Adrenal gland (tissue), 12 donors: Measurements from ENCODE around the gene HSF2BP. TPM values are rescaled to one million over a fixed set of nuclear protein-coding genes. Genes with fewer than 3 reads are reported as not detected.
A peak's percentile ranks its signal among the peaks of the same experiment; 100 is the strongest.

ENCODE experiments used
- DNase-seq, 7 donors: peaks; one replicate each; pipeline ENCODE4 v3.0.0-alpha.2; 2019 to 2020
- H3K27ac ChIP-seq, 5 donors: fragments of 200-600 bp; sonication (generic) in 4 of 5; 1 replicate in 3 of 5; 2 replicates in 2 of 5; pipeline versions ENCODE4 v1.5.1 to v1.8.0; 2016 to 2020; ENCODE audit warnings: mild to moderate bottlenecking in 1 of 5
- H3K27me3 ChIP-seq: fragments of 200-600 bp; 2 replicates; pipeline ENCODE4 v1.8.0; 2021
- H3K36me3 ChIP-seq, 2 donors: fragments of 200-600 bp; replicated peaks in 1 of 2; 1 replicate in 1 of 2; 2 replicates in 1 of 2; pipeline versions ENCODE4 v1.5.1 to v1.8.0; 2018 to 2022
- H3K4me1 ChIP-seq, 2 donors: fragments of 200-600 bp; replicated peaks in 1 of 2; 1 replicate in 1 of 2; 2 replicates in 1 of 2; pipeline versions ENCODE4 v1.5.1 to v1.8.0; 2018 to 2021
- H3K4me3 ChIP-seq, 4 donors: fragments of 200-600 bp; sonication (generic) in 3 of 4; one replicate each; pipeline ENCODE4 v1.5.1; 2016 to 2018
- H3K9me3 ChIP-seq, 3 donors: fragments of 200-600 bp; sonication (generic) in 1 of 3; replicated peaks in 1 of 3; 1 replicate in 2 of 3; 2 replicates in 1 of 3; pipeline versions ENCODE4 v1.5.1 to v1.8.0; 2016 to 2021
- POLR2A ChIP-seq, 2 donors: fragments of 450-650 bp; IDR thresholded peaks; one replicate each; pipeline ENCODE4 v1.6.1; 2017; ENCODE audit warnings: antibody characterized with exemption in 2 of 2, mild to moderate bottlenecking in 2 of 2, moderate library complexity in 1 of 2
- WGBS, 4 donors: extraction: QIAGEN DNeasy Blood & Tissue Kit in 2 of 4; methylation state at CpG; one replicate each; pipeline versions ENCODE4 v1.1.5 to v1.1.7; 2013 to 2017; 5-methylcytosine and 5-hydroxymethylcytosine counted together
- intact Hi-C, 2 donors: fragments of 100-400 bp; cut with DNase I; formaldehyde crosslinking; loops; one replicate each; pipeline versions ENCODE4 v1.14.1 to v1.15.0; 2022 to 2023
- polyA plus RNA-seq, 3 donors: library from polyadenylated mRNA; stranded (reverse); fragments of 200-250 nt in 2 of 3; fragments of 350-450 nt in 1 of 3; fragmentation: Illumina TruSeq in 1 of 3; extraction: RNeasy Lipid Tissue Mini Kit (QIAGEN cat#74804) in 1 of 3; gene quantifications; one replicate each; pipeline ENCODE4 v1.2.3, GENCODE V29; 2013 to 2014
- total RNA-seq, 9 donors: library from RNA; depleted of rRNA in 4 of 9; stranded (reverse); fragments of >200 nt in 4 of 9; fragments of 120-200 nt in 1 of 9; fragmentation: NEBNext Ultra II Directional in 1 of 9; extraction: Animal tissue kit (Norgen Biotek cat#: 25700) in 1 of 9; gene quantifications; one replicate each; pipeline versions ENCODE4 v1.1.0 to v1.2.4, GENCODE V29; 2013 to 2023
- TF ChIP-seq, protein P1 (sequence below), 6 experiments: fragments of 450-650 bp in 4 of 6; fragments of 200-600 bp in 2 of 6; sonication (generic) in 1 of 6; IDR thresholded peaks; 1 replicate in 5 of 6; 2 replicates in 1 of 6; pipeline versions ENCODE4 v1.5.1 to v1.8.0; 2016 to 2021; ENCODE audit warnings: antibody characterized with exemption in 6 of 6, mild to moderate bottlenecking in 2 of 6, moderate library complexity in 1 of 6
- donor health status: healthy with polysubstance abuse.
- donor health status: Bipolar disorder and iron deficiency.
- donor health status: DM: yes; HTN: yes; CAD: no.
- donor health status: DM: no; HTN: no; CAD: no.
- donor health status: DM: no; HTN: no; CAD: no.
- donor health status: DM: yes; HTN: yes; CAD: no.

Gene HSF2BP
- total and polyA plus RNA-seq, 12 donors, result 0.23 to 1.5 (median 0.42) TPM; not detected in 2

DNA sequence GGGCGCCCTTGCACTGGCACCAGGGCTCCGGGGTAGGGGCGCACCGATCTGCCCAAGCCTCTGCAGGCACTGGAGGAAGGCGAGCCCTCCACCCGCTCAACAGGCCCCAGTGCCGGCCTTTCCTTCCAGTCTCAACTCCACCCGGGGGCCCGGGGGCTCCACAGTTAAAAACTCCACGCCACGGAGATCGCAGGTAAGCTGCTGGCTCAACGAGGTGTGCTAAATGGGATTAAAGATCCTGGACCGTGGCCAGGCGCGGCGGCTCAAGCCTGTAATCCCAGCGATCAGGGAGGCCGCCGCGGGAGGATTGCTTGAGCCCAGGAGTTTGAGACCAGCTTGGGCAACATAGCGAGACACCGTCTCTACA is 536 bp downstream of the HSF2BP start:
- Histone ChIP-seq H3K4me3 (peak overlapping the region in 1 of 4 donors; percentile 96), H3K36me3 (peaks cover 0 to 17% of the 10 kb centered on the region in 2 donors), H3K4me1 (peaks cover 7 to 20% of the 10 kb centered on the region in 2 donors), H3K27ac (peak overlapping the region in 4 of 5 donors; percentile 68 to 95 (median 82)), H3K9me3 (no peaks in the 10 kb centered on the region), H3K27me3 (no peaks in the 10 kb centered on the region)
- TF ChIP-seq POLR2A (IDR thresholded peaks at IDR 0.05), result no peak
- TF ChIP-seq, protein P1, sequence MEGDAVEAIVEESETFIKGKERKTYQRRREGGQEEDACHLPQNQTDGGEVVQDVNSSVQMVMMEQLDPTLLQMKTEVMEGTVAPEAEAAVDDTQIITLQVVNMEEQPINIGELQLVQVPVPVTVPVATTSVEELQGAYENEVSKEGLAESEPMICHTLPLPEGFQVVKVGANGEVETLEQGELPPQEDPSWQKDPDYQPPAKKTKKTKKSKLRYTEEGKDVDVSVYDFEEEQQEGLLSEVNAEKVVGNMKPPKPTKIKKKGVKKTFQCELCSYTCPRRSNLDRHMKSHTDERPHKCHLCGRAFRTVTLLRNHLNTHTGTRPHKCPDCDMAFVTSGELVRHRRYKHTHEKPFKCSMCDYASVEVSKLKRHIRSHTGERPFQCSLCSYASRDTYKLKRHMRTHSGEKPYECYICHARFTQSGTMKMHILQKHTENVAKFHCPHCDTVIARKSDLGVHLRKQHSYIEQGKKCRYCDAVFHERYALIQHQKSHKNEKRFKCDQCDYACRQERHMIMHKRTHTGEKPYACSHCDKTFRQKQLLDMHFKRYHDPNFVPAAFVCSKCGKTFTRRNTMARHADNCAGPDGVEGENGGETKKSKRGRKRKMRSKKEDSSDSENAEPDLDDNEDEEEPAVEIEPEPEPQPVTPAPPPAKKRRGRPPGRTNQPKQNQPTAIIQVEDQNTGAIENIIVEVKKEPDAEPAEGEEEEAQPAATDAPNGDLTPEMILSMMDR (IDR thresholded peaks at IDR 0.05), result no peak
- intact Hi-C loops, result loop anchor here in 1 of 2 donors (10.0 kb wide), 1 partner anchor 754 kb away; no protein-coding TSS in a partner anchor
- WGBS, 4 donors, result 80 to 86% (median 84%) methylated on average over 2 to 23 of the region's 23 CpGs
- peak in 6 of 7 donors; percentile 18 to 63 (median 29) for DNase-seq

DNA sequence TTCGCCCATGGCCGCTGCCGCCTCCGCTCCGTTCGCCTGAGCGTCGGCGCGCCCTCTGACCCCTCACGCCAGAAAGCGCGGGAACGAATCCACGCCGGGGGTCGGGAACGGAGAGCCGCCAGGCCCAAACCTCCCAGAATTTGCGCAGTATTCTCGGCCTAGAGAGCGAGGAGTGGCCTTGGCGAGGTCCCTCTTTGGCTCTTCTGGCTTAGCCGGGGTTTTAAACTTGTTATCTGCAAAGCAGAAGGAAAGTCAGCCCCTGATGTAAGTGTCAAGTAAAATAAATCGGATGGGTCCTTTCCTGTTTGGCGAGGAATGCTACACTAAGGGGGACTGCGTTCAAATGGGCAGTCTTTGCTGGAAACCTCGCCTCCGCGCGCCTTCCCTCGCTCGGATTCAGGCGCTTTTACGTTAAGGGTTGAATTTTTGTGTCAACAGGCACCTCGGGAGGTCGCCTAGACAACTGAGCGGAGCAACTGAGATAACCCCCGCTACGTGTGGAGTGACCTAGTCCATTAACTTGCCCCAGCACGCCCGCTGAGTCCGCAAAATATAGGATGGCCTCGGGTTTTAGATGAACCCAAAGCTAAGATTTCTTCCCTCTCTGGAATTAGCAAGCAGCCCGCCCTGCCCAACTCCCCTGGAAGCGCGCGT is 1.1 kb downstream of the HSF2BP start:
- TF ChIP-seq POLR2A (IDR thresholded peaks at IDR 0.05), result no peak
- TF ChIP-seq, protein P1 (IDR thresholded peaks at IDR 0.05), result no peak
- peak in 1 of 7 donors; percentile 18 for DNase-seq
- H3K36me3 ChIP-seq, result peaks cover 0 to 11% of the 10 kb centered on the region in 2 donors
- intact Hi-C loops, result loop anchor here in 1 of 2 donors (10.0 kb wide), 1 partner anchor 753 kb away; no protein-coding TSS in a partner anchor
- H3K27ac ChIP-seq, result no peak overlapping the region
- H3K4me1 ChIP-seq, result peaks cover 7 to 20% of the 10 kb centered on the region in 2 donors
- no peaks in the 10 kb centered on the region for H3K9me3 ChIP-seq
- 94 to 98% (median 95%) methylated on average over 36 to 48 of the region's 48 CpGs for WGBS, 4 donors
- H3K27me3 ChIP-seq, result no peaks in the 10 kb centered on the region
- no peak overlapping the region for H3K4me3 ChIP-seq

DNA sequence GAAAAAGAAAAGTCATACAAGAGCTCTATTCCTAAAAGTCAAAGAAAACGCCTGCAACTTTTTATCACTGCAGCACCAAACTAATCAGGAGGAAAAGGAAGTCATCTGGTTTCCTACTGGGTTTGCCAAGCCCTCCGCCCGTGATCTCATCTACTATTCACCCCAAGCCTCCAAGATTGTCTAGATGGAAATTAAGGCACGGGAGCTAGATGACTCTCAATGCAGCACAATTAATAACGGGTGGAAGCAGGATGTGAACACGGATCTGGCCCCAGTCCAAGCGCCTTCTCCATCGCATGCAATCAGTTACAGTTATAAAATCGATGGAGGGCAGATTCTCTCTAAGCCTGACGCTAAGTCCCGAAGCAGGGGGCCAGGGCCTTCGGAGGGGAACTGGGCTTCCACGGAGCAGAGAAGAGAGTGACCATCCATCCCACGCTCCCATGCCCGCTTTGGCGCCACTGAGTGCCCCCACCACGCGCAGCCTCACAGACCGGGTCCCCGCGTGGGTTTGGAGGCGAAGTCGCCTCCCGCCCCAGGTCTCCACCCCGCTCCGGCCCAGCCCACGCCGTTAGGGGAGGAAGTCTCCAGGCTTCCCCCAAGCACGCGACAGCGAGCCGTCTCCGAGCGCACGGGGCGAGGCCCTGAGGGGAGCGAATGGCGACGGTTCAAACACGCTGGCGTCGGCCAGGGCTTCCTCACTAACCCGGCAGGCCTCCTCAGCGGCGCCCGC is 1.8 kb downstream of the HSF2BP start:
- H3K27ac ChIP-seq, result no peak overlapping the region
- peaks cover 0 to 6% of the 10 kb centered on the region in 2 donors for H3K36me3 ChIP-seq
- DNase-seq, result peak in 3 of 7 donors; percentile 18 to 63 (median 21)
- no peak for TF ChIP-seq POLR2A (IDR thresholded peaks at IDR 0.05)
- TF ChIP-seq, protein P1 (IDR thresholded peaks at IDR 0.05), result no peak
- no peaks in the 10 kb centered on the region for H3K27me3 ChIP-seq
- no peaks in the 10 kb centered on the region for H3K9me3 ChIP-seq
- WGBS, 4 donors, result 78 to 84% (median 79%) methylated on average over 32 to 46 of the region's 46 CpGs
- H3K4me3 ChIP-seq, result no peak overlapping the region
- intact Hi-C loops, result loop anchor here in 1 of 2 donors (10.0 kb wide), 1 partner anchor 753 kb away; no protein-coding TSS in a partner anchor
- H3K4me1 ChIP-seq, result peaks cover 7 to 20% of the 10 kb centered on the region in 2 donors

DNA sequence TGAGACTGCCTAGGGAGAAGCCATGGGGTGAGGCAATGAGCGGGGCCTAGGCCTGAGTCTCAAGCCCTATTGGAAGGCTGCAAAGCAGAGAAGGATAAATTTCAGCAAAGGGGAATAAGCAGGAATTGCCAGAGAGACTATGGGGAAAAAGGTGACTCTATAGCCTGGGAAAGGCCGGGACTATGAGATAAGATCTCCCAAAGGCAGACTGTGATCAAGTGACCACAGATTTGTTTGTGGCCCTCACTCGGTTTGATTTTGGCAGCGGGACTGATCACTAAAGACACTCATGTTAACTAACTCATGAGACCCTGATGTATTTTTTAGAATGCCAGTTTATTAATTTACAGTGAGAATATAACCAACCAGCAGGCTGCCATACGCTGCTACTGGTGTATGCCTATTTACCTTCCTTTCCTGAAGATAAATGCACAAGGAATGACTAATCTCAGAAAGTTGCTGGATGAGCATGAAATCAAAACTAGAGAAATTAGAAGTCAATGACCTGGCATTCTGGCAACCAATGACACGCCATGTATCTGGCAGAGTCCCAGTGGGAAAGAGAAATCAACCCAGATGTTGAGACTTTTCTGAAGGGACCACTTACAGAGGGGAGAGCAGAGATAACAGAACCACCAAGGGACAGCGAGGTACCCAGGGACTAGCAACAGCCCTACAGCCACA is 4.3 kb downstream of the HSF2BP start:
- H3K4me3 ChIP-seq, result no peak overlapping the region
- TF ChIP-seq, protein P1 (IDR thresholded peaks at IDR 0.05), result no peak
- peak in 1 of 2 donors; percentile 24 for TF ChIP-seq POLR2A (IDR thresholded peaks at IDR 0.05)
- intact Hi-C loops, result loop anchor here in 1 of 2 donors (10.0 kb wide), 1 partner anchor 750 kb away; no protein-coding TSS in a partner anchor
- peak in 3 of 7 donors; percentile 20 to 69 (median 42) for DNase-seq
- peaks cover 0 to 6% of the 10 kb centered on the region in 2 donors for H3K4me1 ChIP-seq
- H3K9me3 ChIP-seq, result no peaks in the 10 kb centered on the region
- H3K27ac ChIP-seq, result peak overlapping the region in 3 of 5 donors; percentile 16 to 67 (median 64)
- no peaks in the 10 kb centered on the region for H3K36me3 ChIP-seq
- WGBS, 4 donors, result 76 to 79% (median 78%) methylated on average over 7 of the region's 7 CpGs
- no peaks in the 10 kb centered on the region for H3K27me3 ChIP-seq
